ENCODE results near the gene FABP6.

FABP6 gene

DNA sequence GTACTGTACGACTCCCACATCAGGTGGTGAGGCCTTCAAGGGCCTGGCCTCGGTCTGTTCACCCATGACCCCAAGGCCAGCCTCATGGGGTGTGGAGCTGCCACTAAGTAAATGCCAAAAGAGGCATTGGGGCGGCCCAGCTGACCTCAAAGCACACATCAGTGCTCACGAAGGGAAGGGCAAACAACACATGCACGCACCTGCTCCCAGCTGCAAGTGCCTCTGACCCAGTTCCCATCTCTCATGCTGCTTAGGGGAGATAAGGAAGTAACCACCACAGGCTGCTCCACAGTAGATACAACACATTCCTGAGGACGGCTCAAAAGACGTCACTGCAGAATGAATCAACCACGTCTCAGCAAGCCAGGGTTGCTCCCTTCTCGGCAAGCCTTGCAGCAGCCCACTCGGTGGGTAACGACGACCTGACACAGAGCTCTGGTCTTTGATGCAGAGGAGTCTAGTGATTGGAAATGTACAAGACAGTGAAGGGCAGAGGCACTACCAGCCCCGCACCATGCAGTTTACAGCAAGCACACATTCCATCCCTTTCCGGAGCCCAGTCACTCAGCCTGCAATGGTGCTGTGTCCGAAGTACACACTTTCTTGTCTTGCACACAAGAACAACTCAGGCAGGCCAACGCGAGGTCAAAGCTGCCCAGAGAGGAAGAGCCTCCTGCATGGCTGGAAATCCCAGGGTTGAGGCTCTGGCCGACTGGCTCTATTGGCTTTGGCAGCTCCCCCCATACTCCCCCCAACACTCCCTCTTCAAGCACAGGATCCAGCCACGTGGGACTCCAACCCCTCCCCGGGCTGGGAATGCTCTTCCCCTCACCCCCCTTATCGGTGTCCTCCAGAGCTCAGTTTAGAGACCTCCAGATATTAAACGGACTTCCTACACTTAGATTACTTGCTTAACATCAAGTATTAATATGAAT, 31.8 kb downstream of the FABP6 start:
- Histone ChIP-seq H2BK120ac (ENCODE audit: low read depth, low read length) (no peak overlapping the region), H2BK5ac (ENCODE audit: low read depth, low read length, poor library complexity, severe bottlenecking) (no peak overlapping the region), H3K14ac (ENCODE audit: low read length in 2 of 2) (peak overlapping the region in 1 of 2 experiments; percentile 26), H3K9ac (ENCODE audit: low read length) (no peak overlapping the region), H3K4me2 (ENCODE audit: low read length, poor library complexity, severe bottlenecking) (peak overlapping the region; percentile 37), H3K23ac (ENCODE audit: low read length in 2 of 2) (no peak overlapping the region), H3K9me3 (ENCODE audit: control insufficient read depth, low read length) (no peaks in the 10 kb centered on the region), H3K27me3 (ENCODE audit: control insufficient read depth in 1 of 2, insufficient read depth in 1 of 2, low read length in 2 of 2) (peaks cover 0 to 31% of the 10 kb centered on the region in 2 experiments), H3K4ac (ENCODE audit: low read depth in 1 of 2, low read length in 2 of 2) (peak overlapping the region in 1 of 2 experiments; percentile 61), H3K4me1 (ENCODE audit: control insufficient read depth, insufficient read depth, low read depth, low read length) (peaks cover 22% of the 10 kb centered on the region), H3K4me3 (ENCODE audit: insufficient read depth in 1 of 2, low read depth in 1 of 2, low read length in 2 of 2) (no peak overlapping the region), H4K91ac (ENCODE audit: low read length) (peak overlapping the region; percentile 56), H2BK15ac (ENCODE audit: low read depth, poor library complexity, severe bottlenecking) (no peak overlapping the region), H2BK12ac (ENCODE audit: low read length in 2 of 2) (peak overlapping the region in 1 of 2 experiments; percentile 52), H4K8ac (ENCODE audit: low read length) (peak overlapping the region; percentile 55), H3K18ac (ENCODE audit: low read depth in 1 of 2, low read length in 2 of 2) (peak overlapping the region; percentile 16 to 28), H3K27ac (ENCODE audit: low read length, poor library complexity, severe bottlenecking) (peak overlapping the region; percentile 28), H3K79me1 (replicated peaks; ENCODE audit: low read length, poor library complexity, severe bottlenecking) (peaks cover 13% of the 10 kb centered on the region), H3K36me3 (ENCODE audit: control insufficient read depth in 1 of 2, insufficient read depth in 2 of 2, low read depth in 1 of 2, low read length in 2 of 2) (peaks cover 0 to 12% of the 10 kb centered on the region in 2 experiments), H2AFZ (ENCODE audit: low read depth, low read length) (no peak overlapping the region), H2AK5ac (ENCODE audit: low read length, severe bottlenecking) (peak overlapping the region; percentile 69)
- 57% methylated on average over 21 of the region's 22 CpGs for WGBS
- DNase-seq = peak; percentile 94

DNA sequence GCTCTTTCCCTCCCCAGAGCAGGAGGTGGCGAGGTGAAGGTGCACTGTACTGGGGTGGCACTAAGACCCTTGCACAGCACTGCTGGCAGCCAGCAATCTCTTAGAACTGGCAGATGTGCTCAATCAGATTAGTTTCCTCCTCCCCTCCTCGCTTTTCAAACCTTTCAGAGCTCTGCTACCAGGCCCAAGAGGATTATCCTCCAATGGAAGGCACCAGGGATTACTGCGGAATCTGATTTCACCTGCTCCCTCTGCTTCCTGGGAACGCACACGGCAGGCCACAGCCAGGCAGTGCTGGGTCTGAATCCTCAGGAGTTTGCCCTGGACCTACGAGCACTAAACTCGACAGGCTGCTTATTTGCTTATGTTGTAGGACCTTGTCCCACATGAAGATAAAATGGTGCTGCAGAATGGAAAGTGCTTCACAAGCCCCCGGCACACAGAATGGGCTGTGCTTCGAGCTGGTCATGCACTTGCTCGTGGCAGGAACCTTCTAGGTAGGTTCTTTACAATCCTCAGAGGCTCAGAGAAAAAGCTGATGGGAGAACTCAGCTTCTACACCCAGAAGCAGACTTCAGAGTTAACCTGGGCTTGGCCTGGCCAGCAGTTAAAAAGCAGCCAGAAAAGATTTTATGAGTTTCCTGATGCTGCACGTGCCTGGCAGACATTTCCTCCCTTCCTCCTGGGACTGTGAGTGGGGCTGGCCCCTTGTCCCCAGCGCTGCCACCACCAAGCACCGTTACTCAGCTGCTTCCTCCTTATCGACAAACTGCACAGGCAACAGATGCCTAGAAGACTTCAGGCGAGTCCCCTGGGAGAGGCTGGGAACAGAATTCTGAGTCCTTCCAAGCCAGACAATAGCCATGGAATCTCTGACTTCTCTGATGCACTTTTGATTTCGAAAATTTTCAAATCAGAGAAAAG, 33.1 kb downstream of the FABP6 start:
- H3K14ac ChIP-seq (ENCODE audit: low read length in 2 of 2) = no peak overlapping the region

DNA sequence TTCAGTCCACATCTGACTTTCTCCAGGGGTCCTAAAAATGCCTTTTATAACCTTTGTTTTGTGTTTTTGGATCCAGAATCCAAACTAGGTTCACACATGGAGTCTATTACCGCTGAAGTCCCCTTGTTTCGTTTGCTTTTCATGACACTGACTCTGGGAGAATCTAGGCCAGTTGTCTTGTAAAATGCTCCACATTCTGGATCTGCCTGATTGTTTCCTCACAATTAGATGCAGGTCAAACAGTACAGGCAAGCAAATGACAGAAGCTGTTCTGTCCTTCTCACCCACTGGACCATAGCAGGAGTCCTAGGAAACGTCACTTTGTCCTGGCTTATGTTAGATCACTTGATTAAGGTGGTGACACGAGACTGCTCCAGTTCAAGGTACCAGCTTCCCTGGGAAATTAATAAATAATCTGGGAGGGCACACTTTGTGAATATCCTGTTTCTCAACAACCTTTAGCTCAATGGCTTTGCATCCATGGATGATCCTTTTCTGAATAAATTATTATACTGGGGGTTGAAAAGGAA, 34.1 kb downstream of the FABP6 start:
- H3K4ac ChIP-seq (ENCODE audit: low read depth in 1 of 2, low read length in 2 of 2) = no peak overlapping the region
- H2BK15ac ChIP-seq (ENCODE audit: low read depth, poor library complexity, severe bottlenecking) = no peak overlapping the region
- H3K4me1 ChIP-seq (ENCODE audit: control insufficient read depth, insufficient read depth, low read depth, low read length) = peaks cover 22% of the 10 kb centered on the region
- DNase-seq = no peak
- H3K18ac ChIP-seq (ENCODE audit: low read depth in 1 of 2, low read length in 2 of 2) = no peak overlapping the region
- H3K14ac ChIP-seq (ENCODE audit: low read length in 2 of 2) = no peak overlapping the region
- no peak overlapping the region for H4K91ac ChIP-seq (ENCODE audit: low read length)
- H2AFZ ChIP-seq (ENCODE audit: low read depth, low read length) = no peak overlapping the region
- H3K4me2 ChIP-seq (ENCODE audit: low read length, poor library complexity, severe bottlenecking) = no peak overlapping the region
- H3K23ac ChIP-seq (ENCODE audit: low read length in 2 of 2) = no peak overlapping the region
- H4K8ac ChIP-seq (ENCODE audit: low read length) = no peak overlapping the region
- peaks cover 0 to 17% of the 10 kb centered on the region in 2 experiments for H3K36me3 ChIP-seq (ENCODE audit: control insufficient read depth in 1 of 2, insufficient read depth in 2 of 2, low read depth in 1 of 2, low read length in 2 of 2)
- no peak overlapping the region for H2AK5ac ChIP-seq (ENCODE audit: low read length, severe bottlenecking)
- no peak overlapping the region for H3K4me3 ChIP-seq (ENCODE audit: insufficient read depth in 1 of 2, low read depth in 1 of 2, low read length in 2 of 2)
- H2BK120ac ChIP-seq (ENCODE audit: low read depth, low read length) = no peak overlapping the region
- 73% methylated on average over 3 of the region's 4 CpGs for WGBS
- H3K9ac ChIP-seq (ENCODE audit: low read length) = no peak overlapping the region
- H2BK5ac ChIP-seq (ENCODE audit: low read depth, low read length, poor library complexity, severe bottlenecking) = no peak overlapping the region
- no peaks in the 10 kb centered on the region for H3K9me3 ChIP-seq (ENCODE audit: control insufficient read depth, low read length)
- H2BK12ac ChIP-seq (ENCODE audit: low read length in 2 of 2) = no peak overlapping the region
- peaks cover 15% of the 10 kb centered on the region for H3K79me1 ChIP-seq (replicated peaks; ENCODE audit: low read length, poor library complexity, severe bottlenecking)
- peaks cover 0 to 31% of the 10 kb centered on the region in 2 experiments for H3K27me3 ChIP-seq (ENCODE audit: control insufficient read depth in 1 of 2, insufficient read depth in 1 of 2, low read length in 2 of 2)
- no peak overlapping the region for H3K27ac ChIP-seq (ENCODE audit: low read length, poor library complexity, severe bottlenecking)

More for the DNA sequence above, 33.1 kb downstream of the FABP6 start:
- Histone ChIP-seq H2BK12ac (ENCODE audit: low read length in 2 of 2) (no peak overlapping the region), H2BK15ac (ENCODE audit: low read depth, poor library complexity, severe bottlenecking) (no peak overlapping the region), H3K4me2 (ENCODE audit: low read length, poor library complexity, severe bottlenecking) (no peak overlapping the region), H3K9me3 (ENCODE audit: control insufficient read depth, low read length) (no peaks in the 10 kb centered on the region), H3K18ac (ENCODE audit: low read depth in 1 of 2, low read length in 2 of 2) (peak overlapping the region in 1 of 2 experiments; percentile 45), H2BK5ac (ENCODE audit: low read depth, low read length, poor library complexity, severe bottlenecking) (no peak overlapping the region), H4K91ac (ENCODE audit: low read length) (no peak overlapping the region), H3K36me3 (ENCODE audit: control insufficient read depth in 1 of 2, insufficient read depth in 2 of 2, low read depth in 1 of 2, low read length in 2 of 2) (peaks cover 0 to 13% of the 10 kb centered on the region in 2 experiments), H3K4ac (ENCODE audit: low read depth in 1 of 2, low read length in 2 of 2) (no peak overlapping the region), H2BK120ac (ENCODE audit: low read depth, low read length) (no peak overlapping the region), H3K27me3 (ENCODE audit: control insufficient read depth in 1 of 2, insufficient read depth in 1 of 2, low read length in 2 of 2) (peaks cover 0 to 31% of the 10 kb centered on the region in 2 experiments), H2AFZ (ENCODE audit: low read depth, low read length) (no peak overlapping the region), H3K4me3 (ENCODE audit: insufficient read depth in 1 of 2, low read depth in 1 of 2, low read length in 2 of 2) (no peak overlapping the region), H3K9ac (ENCODE audit: low read length) (no peak overlapping the region), H4K8ac (ENCODE audit: low read length) (no peak overlapping the region), H3K23ac (ENCODE audit: low read length in 2 of 2) (no peak overlapping the region), H3K79me1 (replicated peaks; ENCODE audit: low read length, poor library complexity, severe bottlenecking) (peaks cover 15% of the 10 kb centered on the region), H3K4me1 (ENCODE audit: control insufficient read depth, insufficient read depth, low read depth, low read length) (peaks cover 22% of the 10 kb centered on the region), H2AK5ac (ENCODE audit: low read length, severe bottlenecking) (no peak overlapping the region), H3K27ac (ENCODE audit: low read length, poor library complexity, severe bottlenecking) (no peak overlapping the region)
- WGBS = 59% methylated on average over 15 of the region's 16 CpGs
- peak; percentile 30 for DNase-seq

All from mesenchymal stem cell (in vitro differentiated cells and primary cell).